ENCODE results near the gene GFRA4. TPM values are rescaled to one million over a fixed set of nuclear protein-coding genes. Genes with fewer than 3 reads are reported as not detected.

GFRA4 gene
- polyA plus RNA-seq, 2 donors: not detected

GRCh38 chr20:3646651-3647050, 16.5 kb downstream of the GFRA4 start:
- Histone ChIP-seq H3K27ac (ENCODE audit: low read depth in 2 of 2, low read length in 1 of 2) (no peak overlapping the region), H3K27me3 (ENCODE audit: control insufficient read depth in 1 of 2, insufficient read depth in 2 of 2, low read length in 2 of 2) (no peaks in the 10 kb centered on the region), H3K9me3 (ENCODE audit: control insufficient read depth in 2 of 2, insufficient read depth in 1 of 2, low read depth in 1 of 2, low read length in 1 of 2) (no peaks in the 10 kb centered on the region), H3K4me3 (ENCODE audit: low read depth in 1 of 2, low read length in 2 of 2) (no peak overlapping the region), H3K36me3 (ENCODE audit: control insufficient read depth in 2 of 2, insufficient read depth in 2 of 2, low read length in 1 of 2) (peaks cover 7 to 20% of the 10 kb centered on the region in 2 donors), H3K4me1 (ENCODE audit: control insufficient read depth in 2 of 2, insufficient read depth in 2 of 2, low read length in 1 of 2) (no peaks in the 10 kb centered on the region)
- 85 to 88% methylated on average over 13 of the region's 13 CpGs for WGBS, 2 donors

- 81 to 88% methylated on average over 5 of the region's 5 CpGs for WGBS, 2 donors
- Histone ChIP-seq H3K9me3 (ENCODE audit: control insufficient read depth in 2 of 2, insufficient read depth in 1 of 2, low read depth in 1 of 2, low read length in 1 of 2) (no peaks in the 10 kb centered on the region), H3K36me3 (ENCODE audit: control insufficient read depth in 2 of 2, insufficient read depth in 2 of 2, low read length in 1 of 2) (peaks cover 7 to 17% of the 10 kb centered on the region in 2 donors), H3K27me3 (ENCODE audit: control insufficient read depth in 1 of 2, insufficient read depth in 2 of 2, low read length in 2 of 2) (no peaks in the 10 kb centered on the region), H3K4me1 (ENCODE audit: control insufficient read depth in 2 of 2, insufficient read depth in 2 of 2, low read length in 1 of 2) (no peaks in the 10 kb centered on the region), H3K27ac (ENCODE audit: low read depth in 2 of 2, low read length in 1 of 2) (no peak overlapping the region), H3K4me3 (ENCODE audit: low read depth in 1 of 2, low read length in 2 of 2) (no peak overlapping the region)
Measured at GRCh38 chr20:3646067-3646440, 17.1 kb downstream of the GFRA4 start.

GRCh38 chr20:3645309-3646066, 17.7 kb downstream of the GFRA4 start:
- Histone ChIP-seq H3K27ac (ENCODE audit: low read depth in 2 of 2, low read length in 1 of 2) (no peak overlapping the region), H3K4me3 (ENCODE audit: low read depth in 1 of 2, low read length in 2 of 2) (no peak overlapping the region), H3K9me3 (ENCODE audit: control insufficient read depth in 2 of 2, insufficient read depth in 1 of 2, low read depth in 1 of 2, low read length in 1 of 2) (no peaks in the 10 kb centered on the region), H3K4me1 (ENCODE audit: control insufficient read depth in 2 of 2, insufficient read depth in 2 of 2, low read length in 1 of 2) (no peaks in the 10 kb centered on the region), H3K36me3 (ENCODE audit: control insufficient read depth in 2 of 2, insufficient read depth in 2 of 2, low read length in 1 of 2) (peaks cover 7 to 16% of the 10 kb centered on the region in 2 donors), H3K27me3 (ENCODE audit: control insufficient read depth in 1 of 2, insufficient read depth in 2 of 2, low read length in 2 of 2) (no peaks in the 10 kb centered on the region)
- 89 to 93% methylated on average over 20 of the region's 20 CpGs for WGBS, 2 donors

GRCh38 chr20:3640259-3640658, 22.9 kb downstream of the GFRA4 start:
- Histone ChIP-seq H3K4me1 (ENCODE audit: control insufficient read depth in 2 of 2, insufficient read depth in 2 of 2, low read length in 1 of 2) (no peaks in the 10 kb centered on the region), H3K9me3 (ENCODE audit: control insufficient read depth in 2 of 2, insufficient read depth in 1 of 2, low read depth in 1 of 2, low read length in 1 of 2) (no peaks in the 10 kb centered on the region), H3K4me3 (ENCODE audit: low read depth in 1 of 2, low read length in 2 of 2) (no peak overlapping the region), H3K36me3 (ENCODE audit: control insufficient read depth in 2 of 2, insufficient read depth in 2 of 2, low read length in 1 of 2) (peaks cover 0 to 14% of the 10 kb centered on the region in 2 donors), H3K27ac (ENCODE audit: low read depth in 2 of 2, low read length in 1 of 2) (no peak overlapping the region), H3K27me3 (ENCODE audit: control insufficient read depth in 1 of 2, insufficient read depth in 2 of 2, low read length in 2 of 2) (no peaks in the 10 kb centered on the region)
- 81 to 97% methylated on average over 3 of the region's 3 CpGs for WGBS, 2 donors

- H3K27me3 ChIP-seq (ENCODE audit: control insufficient read depth in 1 of 2, insufficient read depth in 2 of 2, low read length in 2 of 2): no peaks in the 10 kb centered on the region
- H3K4me1 ChIP-seq (ENCODE audit: control insufficient read depth in 2 of 2, insufficient read depth in 2 of 2, low read length in 1 of 2): no peaks in the 10 kb centered on the region
- H3K4me3 ChIP-seq (ENCODE audit: low read depth in 1 of 2, low read length in 2 of 2): no peak overlapping the region
- peaks cover 0 to 5% of the 10 kb centered on the region in 2 donors for H3K36me3 ChIP-seq (ENCODE audit: control insufficient read depth in 2 of 2, insufficient read depth in 2 of 2, low read length in 1 of 2)
- 88 to 92% methylated on average over 1 of the region's 1 CpG for WGBS, 2 donors
- no peaks in the 10 kb centered on the region for H3K9me3 ChIP-seq (ENCODE audit: control insufficient read depth in 2 of 2, insufficient read depth in 1 of 2, low read depth in 1 of 2, low read length in 1 of 2)
- no peak overlapping the region for H3K27ac ChIP-seq (ENCODE audit: low read depth in 2 of 2, low read length in 1 of 2)
Measured at GRCh38 chr20:3635346-3635745, 27.9 kb downstream of the GFRA4 start.

GRCh38 chr20:3633913-3634478, 29.2 kb downstream of the GFRA4 start:
- Histone ChIP-seq H3K4me3 (ENCODE audit: low read depth in 1 of 2, low read length in 2 of 2) (no peak overlapping the region), H3K9me3 (ENCODE audit: control insufficient read depth in 2 of 2, insufficient read depth in 1 of 2, low read depth in 1 of 2, low read length in 1 of 2) (no peaks in the 10 kb centered on the region), H3K4me1 (ENCODE audit: control insufficient read depth in 2 of 2, insufficient read depth in 2 of 2, low read length in 1 of 2) (no peaks in the 10 kb centered on the region), H3K36me3 (ENCODE audit: control insufficient read depth in 2 of 2, insufficient read depth in 2 of 2, low read length in 1 of 2) (peaks cover 1 to 2% of the 10 kb centered on the region in 2 donors), H3K27me3 (ENCODE audit: control insufficient read depth in 1 of 2, insufficient read depth in 2 of 2, low read length in 2 of 2) (no peaks in the 10 kb centered on the region), H3K27ac (ENCODE audit: low read depth in 2 of 2, low read length in 1 of 2) (no peak overlapping the region)
- 68 to 76% methylated on average over 6 of the region's 6 CpGs for WGBS, 2 donors

GRCh38 chr20:3632311-3633004, 30.7 kb downstream of the GFRA4 start:
- 79 to 93% methylated on average over 7 of the region's 7 CpGs for WGBS, 2 donors

GRCh38 chr20:3631534-3631933, 31.7 kb downstream of the GFRA4 start:
- Histone ChIP-seq H3K36me3 (ENCODE audit: control insufficient read depth in 2 of 2, insufficient read depth in 2 of 2, low read length in 1 of 2) (peaks cover 4 to 8% of the 10 kb centered on the region in 2 donors), H3K27ac (ENCODE audit: low read depth in 2 of 2, low read length in 1 of 2) (no peak overlapping the region), H3K4me3 (ENCODE audit: low read depth in 1 of 2, low read length in 2 of 2) (no peak overlapping the region), H3K4me1 (ENCODE audit: control insufficient read depth in 2 of 2, insufficient read depth in 2 of 2, low read length in 1 of 2) (no peaks in the 10 kb centered on the region), H3K9me3 (ENCODE audit: control insufficient read depth in 2 of 2, insufficient read depth in 1 of 2, low read depth in 1 of 2, low read length in 1 of 2) (no peaks in the 10 kb centered on the region), H3K27me3 (ENCODE audit: control insufficient read depth in 1 of 2, insufficient read depth in 2 of 2, low read length in 2 of 2) (no peaks in the 10 kb centered on the region)
- 80 to 89% methylated on average over 5 of the region's 5 CpGs for WGBS, 2 donors

More at GRCh38 chr20:3632311-3633004, 30.7 kb downstream of the GFRA4 start:
- Histone ChIP-seq H3K4me3 (ENCODE audit: low read depth in 1 of 2, low read length in 2 of 2) (no peak overlapping the region), H3K9me3 (ENCODE audit: control insufficient read depth in 2 of 2, insufficient read depth in 1 of 2, low read depth in 1 of 2, low read length in 1 of 2) (no peaks in the 10 kb centered on the region), H3K27me3 (ENCODE audit: control insufficient read depth in 1 of 2, insufficient read depth in 2 of 2, low read length in 2 of 2) (no peaks in the 10 kb centered on the region), H3K36me3 (ENCODE audit: control insufficient read depth in 2 of 2, insufficient read depth in 2 of 2, low read length in 1 of 2) (peaks cover 4 to 8% of the 10 kb centered on the region in 2 donors), H3K4me1 (ENCODE audit: control insufficient read depth in 2 of 2, insufficient read depth in 2 of 2, low read length in 1 of 2) (no peaks in the 10 kb centered on the region), H3K27ac (ENCODE audit: low read depth in 2 of 2, low read length in 1 of 2) (no peak overlapping the region)

- Histone ChIP-seq H3K9me3 (ENCODE audit: control insufficient read depth in 2 of 2, insufficient read depth in 1 of 2, low read depth in 1 of 2, low read length in 1 of 2) (no peaks in the 10 kb centered on the region), H3K4me3 (ENCODE audit: low read depth in 1 of 2, low read length in 2 of 2) (no peak overlapping the region), H3K27me3 (ENCODE audit: control insufficient read depth in 1 of 2, insufficient read depth in 2 of 2, low read length in 2 of 2) (no peaks in the 10 kb centered on the region), H3K36me3 (ENCODE audit: control insufficient read depth in 2 of 2, insufficient read depth in 2 of 2, low read length in 1 of 2) (peaks cover 4 to 8% of the 10 kb centered on the region in 2 donors), H3K4me1 (ENCODE audit: control insufficient read depth in 2 of 2, insufficient read depth in 2 of 2, low read length in 1 of 2) (no peaks in the 10 kb centered on the region), H3K27ac (ENCODE audit: low read depth in 2 of 2, low read length in 1 of 2) (no peak overlapping the region)
- 76 to 92% methylated on average over 8 of the region's 8 CpGs for WGBS, 2 donors
Measured at GRCh38 chr20:3630429-3630828, 32.8 kb downstream of the GFRA4 start.

All from esophagus (tissue), 2 donors.